ENCODE data around the gene KDELR3.
A peak's percentile ranks its signal among the peaks of the same experiment; 100 is the strongest.

The KDELR3 gene

GRCh38 chr22:38467904-38468442 is at the start of gene KDELR3:
Gene KDELR3, plus strand, starts transcription at chr22:38468096. Its CDS starts 138 bp downstream, at chr22:38468234.
- Mint-ChIP-seq H3K27ac (ENCODE audit: low read depth) (no peak within 1 kb of the TSS), H3K27me3 (peaks cover 54% of the 10 kb centered on the region)

DNA sequence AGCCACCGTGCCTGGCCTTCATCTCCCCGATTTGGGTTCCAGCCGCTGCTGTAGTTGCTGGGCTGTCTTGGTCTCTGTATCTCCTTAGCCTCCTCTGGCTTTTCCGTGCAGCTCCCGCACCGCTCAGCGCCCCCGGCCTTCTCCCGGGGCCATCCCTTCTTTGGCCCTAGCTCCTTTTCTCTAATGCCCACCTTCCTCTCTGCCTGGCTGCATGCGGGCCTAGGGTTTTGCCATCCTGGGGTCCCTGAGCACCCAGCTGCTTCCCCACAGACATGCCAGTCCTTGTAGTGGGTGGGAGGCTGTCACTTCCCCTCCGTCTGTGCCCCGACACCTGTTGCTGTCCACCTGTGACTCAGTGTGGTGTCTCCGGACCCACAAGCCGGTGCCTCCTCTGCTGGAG is 49.3 kb upstream of the KDELR3 start:
- no peak overlapping the region for H3K4me3 Mint-ChIP-seq
- DNase-seq (ENCODE audit: low spot score in 2 of 2), result no peak
- no peaks in the 10 kb centered on the region for H3K9me3 Mint-ChIP-seq
- H3K27ac Mint-ChIP-seq (ENCODE audit: low read depth), result no peak overlapping the region
- no peaks in the 10 kb centered on the region for H3K27me3 Mint-ChIP-seq
- no peaks in the 10 kb centered on the region for H3K4me1 Mint-ChIP-seq
- ATAC-seq (replicated peaks; ENCODE audit: extremely low read depth, poor library complexity, severe bottlenecking), result no peak
- H3K36me3 Mint-ChIP-seq (ENCODE audit: insufficient read depth), result no peaks in the 10 kb centered on the region

More at GRCh38 chr22:38467904-38468442, at the start of gene KDELR3:
- no peaks in the 10 kb centered on the region for H3K9me3 Mint-ChIP-seq
- peaks cover 8% of the 10 kb centered on the region for H3K4me1 Mint-ChIP-seq
- no peak for DNase-seq (ENCODE audit: low spot score in 2 of 2)
- H3K36me3 Mint-ChIP-seq (ENCODE audit: insufficient read depth), result no peaks in the 10 kb centered on the region
- H3K4me3 Mint-ChIP-seq, result peak within 1 kb of the TSS; percentile 68
- ATAC-seq (replicated peaks; ENCODE audit: extremely low read depth, poor library complexity, severe bottlenecking), result peak; percentile 54

DNA sequence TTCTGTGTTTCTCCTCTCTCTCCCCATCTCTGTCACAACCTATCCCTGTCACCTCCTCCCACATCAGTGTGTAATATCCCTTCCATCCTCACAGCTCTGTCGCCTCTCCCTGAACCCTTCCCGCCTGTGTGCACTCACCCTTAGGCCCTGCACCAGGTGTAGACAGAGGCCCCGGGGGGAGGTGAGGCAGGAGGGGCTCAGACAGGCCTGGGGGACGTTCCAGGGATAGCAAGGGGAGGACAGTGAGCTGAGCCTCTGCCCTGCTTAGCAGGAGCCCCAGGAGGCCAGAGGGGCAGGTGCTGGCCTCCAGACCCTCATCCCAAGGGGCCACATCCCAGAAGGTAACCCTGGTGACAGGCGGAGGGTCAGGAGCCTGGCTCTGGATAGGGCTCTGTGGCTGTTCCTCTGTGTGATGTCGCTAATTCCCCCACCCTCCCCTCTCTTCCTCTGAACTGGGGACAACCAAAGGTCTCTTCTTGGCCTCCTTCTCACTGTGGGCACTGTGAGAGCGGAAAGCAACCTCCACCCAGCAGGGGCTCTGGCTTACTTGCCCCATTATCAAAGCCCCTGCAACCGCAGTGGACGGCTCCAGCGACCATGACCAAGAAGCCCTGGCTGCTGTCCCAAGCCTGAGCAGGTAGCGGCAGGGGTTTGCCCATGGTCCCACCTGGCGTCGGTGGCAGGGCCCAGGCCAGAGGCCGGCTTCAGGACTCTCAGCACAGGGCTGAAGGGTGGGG is 48.6 kb upstream of the KDELR3 start:
- Mint-ChIP-seq H3K4me3 (no peak overlapping the region), H3K27me3 (no peaks in the 10 kb centered on the region), H3K9me3 (no peaks in the 10 kb centered on the region), H3K4me1 (no peaks in the 10 kb centered on the region), H3K36me3 (ENCODE audit: insufficient read depth) (no peaks in the 10 kb centered on the region), H3K27ac (ENCODE audit: low read depth) (no peak overlapping the region)
- ATAC-seq (replicated peaks; ENCODE audit: extremely low read depth, poor library complexity, severe bottlenecking) (no peak), DNase-seq (ENCODE audit: low spot score in 2 of 2) (no peak)

- ATAC-seq (replicated peaks; ENCODE audit: extremely low read depth, poor library complexity, severe bottlenecking) (no peak), DNase-seq (ENCODE audit: low spot score in 2 of 2) (no peak)
- no peaks in the 10 kb centered on the region for H3K9me3 Mint-ChIP-seq
- H3K27me3 Mint-ChIP-seq, result no peaks in the 10 kb centered on the region
- H3K36me3 Mint-ChIP-seq (ENCODE audit: insufficient read depth), result no peaks in the 10 kb centered on the region
- no peaks in the 10 kb centered on the region for H3K4me1 Mint-ChIP-seq
- H3K27ac Mint-ChIP-seq (ENCODE audit: low read depth), result no peak overlapping the region
- no peak overlapping the region for H3K4me3 Mint-ChIP-seq
These were observed 48.1 kb upstream of the KDELR3 start for GRCh38 chr22:38419858-38420160.

DNA sequence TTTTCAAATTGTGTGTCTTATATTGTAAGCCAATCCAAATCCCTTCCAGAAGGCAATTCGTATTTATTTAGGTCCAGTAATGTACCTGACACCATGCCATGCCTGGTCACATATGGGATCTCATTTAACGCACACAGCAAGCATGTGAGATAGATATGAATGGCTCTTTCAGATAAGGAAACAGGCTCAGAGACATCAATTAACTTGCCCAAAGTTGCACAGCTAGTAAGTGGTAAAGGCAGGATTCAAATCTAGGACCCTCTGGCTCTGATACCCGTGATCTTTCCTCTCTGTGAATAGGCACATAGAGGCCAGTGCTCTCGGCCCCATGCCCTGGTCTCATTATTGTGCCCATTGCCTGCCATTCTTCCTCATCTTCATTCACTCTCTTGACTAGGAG is 47.2 kb upstream of the KDELR3 start:
- no peak for ATAC-seq (replicated peaks; ENCODE audit: extremely low read depth, poor library complexity, severe bottlenecking)
- DNase-seq (ENCODE audit: low spot score in 2 of 2), result no peak
- Mint-ChIP-seq H3K36me3 (ENCODE audit: insufficient read depth) (no peaks in the 10 kb centered on the region), H3K27me3 (no peaks in the 10 kb centered on the region), H3K27ac (ENCODE audit: low read depth) (no peak overlapping the region), H3K4me3 (no peak overlapping the region), H3K4me1 (no peaks in the 10 kb centered on the region), H3K9me3 (no peaks in the 10 kb centered on the region)

GRCh38 chr22:38422611-38423511 is 45.0 kb upstream of the KDELR3 start:
- no peaks in the 10 kb centered on the region for H3K36me3 Mint-ChIP-seq (ENCODE audit: insufficient read depth)
- no peak for DNase-seq (ENCODE audit: low spot score in 2 of 2)
- H3K4me3 Mint-ChIP-seq, result no peak overlapping the region
- no peaks in the 10 kb centered on the region for H3K4me1 Mint-ChIP-seq
- no peaks in the 10 kb centered on the region for H3K27me3 Mint-ChIP-seq
- no peaks in the 10 kb centered on the region for H3K9me3 Mint-ChIP-seq
- no peak overlapping the region for H3K27ac Mint-ChIP-seq (ENCODE audit: low read depth)
- no peak for ATAC-seq (replicated peaks; ENCODE audit: extremely low read depth, poor library complexity, severe bottlenecking)

- DNase-seq (ENCODE audit: low spot score in 2 of 2) (no peak), ATAC-seq (replicated peaks; ENCODE audit: extremely low read depth, poor library complexity, severe bottlenecking) (no peak)
- no peaks in the 10 kb centered on the region for H3K27me3 Mint-ChIP-seq
- H3K9me3 Mint-ChIP-seq, result no peaks in the 10 kb centered on the region
- no peak overlapping the region for H3K4me3 Mint-ChIP-seq
- H3K36me3 Mint-ChIP-seq (ENCODE audit: insufficient read depth), result no peaks in the 10 kb centered on the region
- H3K4me1 Mint-ChIP-seq, result no peaks in the 10 kb centered on the region
- H3K27ac Mint-ChIP-seq (ENCODE audit: low read depth), result no peak overlapping the region
These were observed 44.1 kb upstream of the KDELR3 start for GRCh38 chr22:38423512-38424503.

DNA sequence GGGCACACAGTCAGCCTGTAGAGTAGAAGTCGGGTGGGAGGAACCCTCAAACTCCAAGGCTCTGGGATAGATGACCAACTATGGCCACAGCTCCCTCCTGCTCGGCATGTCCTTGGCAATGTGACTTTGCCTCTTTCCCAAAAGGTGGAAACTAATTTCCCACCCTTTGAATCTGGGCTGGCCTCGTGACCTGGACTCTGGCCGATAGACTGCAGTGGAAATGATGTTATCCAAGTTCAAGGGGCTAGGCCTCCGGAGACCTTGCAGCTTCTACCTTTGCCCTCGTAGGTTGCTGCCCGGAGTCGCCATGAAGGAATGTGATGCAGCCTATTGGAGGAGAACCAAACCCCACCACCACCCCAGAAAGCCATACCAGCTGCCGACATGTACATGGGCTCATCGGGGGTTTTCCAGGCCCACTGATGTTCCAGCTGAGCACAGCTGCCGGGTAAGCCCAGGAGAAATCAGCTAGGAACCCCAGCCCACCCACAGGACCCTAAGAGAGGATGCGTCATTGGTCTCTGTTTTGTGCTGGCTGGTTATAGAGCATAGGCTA is 43.3 kb upstream of the KDELR3 start:
- H3K27ac Mint-ChIP-seq (ENCODE audit: low read depth), result no peak overlapping the region
- H3K9me3 Mint-ChIP-seq, result no peaks in the 10 kb centered on the region
- no peaks in the 10 kb centered on the region for H3K36me3 Mint-ChIP-seq (ENCODE audit: insufficient read depth)
- H3K4me3 Mint-ChIP-seq, result no peak overlapping the region
- DNase-seq (ENCODE audit: low spot score in 2 of 2) (no peak), ATAC-seq (replicated peaks; ENCODE audit: extremely low read depth, poor library complexity, severe bottlenecking) (no peak)
- no peaks in the 10 kb centered on the region for H3K4me1 Mint-ChIP-seq
- H3K27me3 Mint-ChIP-seq, result no peaks in the 10 kb centered on the region

- no peaks in the 10 kb centered on the region for H3K9me3 Mint-ChIP-seq
- ATAC-seq (replicated peaks; ENCODE audit: extremely low read depth, poor library complexity, severe bottlenecking) (no peak), DNase-seq (ENCODE audit: low spot score in 2 of 2) (no peak)
- H3K27ac Mint-ChIP-seq (ENCODE audit: low read depth), result no peak overlapping the region
- H3K27me3 Mint-ChIP-seq, result no peaks in the 10 kb centered on the region
- H3K4me3 Mint-ChIP-seq, result no peak overlapping the region
- H3K4me1 Mint-ChIP-seq, result no peaks in the 10 kb centered on the region
- H3K36me3 Mint-ChIP-seq (ENCODE audit: insufficient read depth), result no peaks in the 10 kb centered on the region
These were observed 41.3 kb upstream of the KDELR3 start for GRCh38 chr22:38426628-38427027.

GRCh38 chr22:38427465-38427864 is 40.4 kb upstream of the KDELR3 start:
- Mint-ChIP-seq H3K27ac (ENCODE audit: low read depth) (no peak overlapping the region), H3K9me3 (no peaks in the 10 kb centered on the region), H3K36me3 (ENCODE audit: insufficient read depth) (no peaks in the 10 kb centered on the region), H3K27me3 (no peaks in the 10 kb centered on the region), H3K4me1 (no peaks in the 10 kb centered on the region), H3K4me3 (no peak overlapping the region)
- no peak for DNase-seq (ENCODE audit: low spot score in 2 of 2)
- no peak for ATAC-seq (replicated peaks; ENCODE audit: extremely low read depth, poor library complexity, severe bottlenecking)

GRCh38 chr22:38427940-38428339 is 40.0 kb upstream of the KDELR3 start:
- H3K27ac Mint-ChIP-seq (ENCODE audit: low read depth), result no peak overlapping the region
- DNase-seq (ENCODE audit: low spot score in 2 of 2) (no peak), ATAC-seq (replicated peaks; ENCODE audit: extremely low read depth, poor library complexity, severe bottlenecking) (no peak)
- H3K4me3 Mint-ChIP-seq, result no peak overlapping the region
- no peaks in the 10 kb centered on the region for H3K9me3 Mint-ChIP-seq
- no peaks in the 10 kb centered on the region for H3K36me3 Mint-ChIP-seq (ENCODE audit: insufficient read depth)
- no peaks in the 10 kb centered on the region for H3K27me3 Mint-ChIP-seq
- no peaks in the 10 kb centered on the region for H3K4me1 Mint-ChIP-seq

DNA sequence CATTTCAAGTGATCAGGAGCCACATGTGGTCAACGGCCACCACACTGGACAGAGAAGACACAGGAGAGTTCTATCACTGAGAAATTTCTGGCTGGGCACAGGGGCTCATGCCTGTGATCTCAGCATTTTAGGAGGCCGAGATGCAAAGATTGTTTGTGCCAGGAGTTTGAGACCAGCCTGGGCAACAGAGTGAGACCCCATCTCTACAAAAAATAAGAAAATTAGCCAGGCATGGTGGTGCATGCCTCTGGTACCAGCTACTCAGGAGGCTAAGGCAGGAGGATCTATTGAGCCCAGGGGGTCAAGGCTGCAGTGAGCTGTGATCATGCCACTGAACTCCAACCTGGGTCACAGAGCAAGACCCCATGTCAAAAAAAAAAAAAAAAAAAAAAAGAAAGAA is 39.2 kb upstream of the KDELR3 start:
- ATAC-seq (replicated peaks; ENCODE audit: extremely low read depth, poor library complexity, severe bottlenecking) (no peak), DNase-seq (ENCODE audit: low spot score in 2 of 2) (no peak)
- Mint-ChIP-seq H3K36me3 (ENCODE audit: insufficient read depth) (no peaks in the 10 kb centered on the region), H3K9me3 (no peaks in the 10 kb centered on the region), H3K4me3 (no peak overlapping the region), H3K27ac (ENCODE audit: low read depth) (no peak overlapping the region), H3K27me3 (no peaks in the 10 kb centered on the region), H3K4me1 (no peaks in the 10 kb centered on the region)
